ENCODE results near the gene RCAN1.

GRCh38 chr21:34560609-34561008 is 54.3 kb downstream of the RCAN1 start:
- no peak for TF ChIP-seq MAFK (IDR thresholded peaks at IDR 0.05; ENCODE audit: partially characterized antibody)
- TF ChIP-seq CTCF (IDR thresholded peaks at IDR 0.05), result no peak
- no peak for TF ChIP-seq POLR2A (IDR thresholded peaks at IDR 0.05; ENCODE audit: low read length)
- no peak for TF ChIP-seq CBX2 (IDR thresholded peaks at IDR 0.05; ENCODE audit: borderline replicate concordance, low read depth)
- TF ChIP-seq RAD21 (conservative IDR thresholded peaks at IDR 0.05 in 1 of 2, IDR thresholded peaks at IDR 0.05 in 1 of 2), result no peak
- no peak for TF ChIP-seq TP53 (CRISPR knock-in tag; IDR thresholded peaks at IDR 0.05)
- TF ChIP-seq, protein P1, sequence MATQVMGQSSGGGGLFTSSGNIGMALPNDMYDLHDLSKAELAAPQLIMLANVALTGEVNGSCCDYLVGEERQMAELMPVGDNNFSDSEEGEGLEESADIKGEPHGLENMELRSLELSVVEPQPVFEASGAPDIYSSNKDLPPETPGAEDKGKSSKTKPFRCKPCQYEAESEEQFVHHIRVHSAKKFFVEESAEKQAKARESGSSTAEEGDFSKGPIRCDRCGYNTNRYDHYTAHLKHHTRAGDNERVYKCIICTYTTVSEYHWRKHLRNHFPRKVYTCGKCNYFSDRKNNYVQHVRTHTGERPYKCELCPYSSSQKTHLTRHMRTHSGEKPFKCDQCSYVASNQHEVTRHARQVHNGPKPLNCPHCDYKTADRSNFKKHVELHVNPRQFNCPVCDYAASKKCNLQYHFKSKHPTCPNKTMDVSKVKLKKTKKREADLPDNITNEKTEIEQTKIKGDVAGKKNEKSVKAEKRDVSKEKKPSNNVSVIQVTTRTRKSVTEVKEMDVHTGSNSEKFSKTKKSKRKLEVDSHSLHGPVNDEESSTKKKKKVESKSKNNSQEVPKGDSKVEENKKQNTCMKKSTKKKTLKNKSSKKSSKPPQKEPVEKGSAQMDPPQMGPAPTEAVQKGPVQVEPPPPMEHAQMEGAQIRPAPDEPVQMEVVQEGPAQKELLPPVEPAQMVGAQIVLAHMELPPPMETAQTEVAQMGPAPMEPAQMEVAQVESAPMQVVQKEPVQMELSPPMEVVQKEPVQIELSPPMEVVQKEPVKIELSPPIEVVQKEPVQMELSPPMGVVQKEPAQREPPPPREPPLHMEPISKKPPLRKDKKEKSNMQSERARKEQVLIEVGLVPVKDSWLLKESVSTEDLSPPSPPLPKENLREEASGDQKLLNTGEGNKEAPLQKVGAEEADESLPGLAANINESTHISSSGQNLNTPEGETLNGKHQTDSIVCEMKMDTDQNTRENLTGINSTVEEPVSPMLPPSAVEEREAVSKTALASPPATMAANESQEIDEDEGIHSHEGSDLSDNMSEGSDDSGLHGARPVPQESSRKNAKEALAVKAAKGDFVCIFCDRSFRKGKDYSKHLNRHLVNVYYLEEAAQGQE (IDR thresholded peaks at IDR 0.05), result no peak
- no peak for TF ChIP-seq ESRRA (IDR thresholded peaks at IDR 0.05; ENCODE audit: borderline replicate concordance, low read length)
